ENCODE measurements around the gene PTGDR. TPM values are rescaled to one million over a fixed set of nuclear protein-coding genes. Genes with fewer than 3 reads are reported as not detected.

PTGDR gene
- total RNA-seq, 1 experiment from 2014 or later = not detected

GRCh38 chr14:52235434-52235833, 32.1 kb upstream of the PTGDR start:
- intact Hi-C loops (cut with micrococcal nuclease) = no loop called here
- DNase-seq (ENCODE audit: low read depth, low spot score) = no peak
- Histone ChIP-seq H3K9ac (ENCODE audit: low read length) (no peak overlapping the region), H3K4me3 (replicated peaks in 1 of 2; ENCODE audit: low read depth in 1 of 2, low read length in 2 of 2) (no peak overlapping the region), H3K27ac (ENCODE audit: low read depth, low read length) (no peak overlapping the region), H4K20me1 (ENCODE audit: insufficient read depth) (no peaks in the 10 kb centered on the region), H3K4me1 (ENCODE audit: control insufficient read depth in 1 of 2, insufficient read depth in 2 of 2, low read length in 2 of 2) (no peaks in the 10 kb centered on the region), H3K9me3 (ENCODE audit: control insufficient read depth in 1 of 2, insufficient read depth in 1 of 2, low read depth in 1 of 2, low read length in 2 of 2) (no peaks in the 10 kb centered on the region), H3K36me3 (ENCODE audit: control insufficient read depth in 1 of 2, insufficient read depth in 2 of 2, low read length in 2 of 2) (no peaks in the 10 kb centered on the region), H3K4me2 (ENCODE audit: low read length) (no peak overlapping the region), H3K79me2 (ENCODE audit: insufficient read depth, low read length) (no peaks in the 10 kb centered on the region), H3K27me3 (ENCODE audit: insufficient read depth, low read length) (no peaks in the 10 kb centered on the region), H3K9me2 (ENCODE audit: insufficient read depth) (no peaks in the 10 kb centered on the region), H2AFZ (ENCODE audit: low read depth, low read length, poor library complexity, severe bottlenecking) (no peak overlapping the region)
- CTCF ChIA-PET = no interaction called here
- RAD21 ChIA-PET (ENCODE audit: low non-redundant PET in 1 of 2, low total read pairs in 2 of 2, uncharacterized antibody in 2 of 2, unreplicated experiment in 2 of 2) = no interaction called here
- POLR2A ChIA-PET = no interaction called here
- TF ChIP-seq POLR2AphosphoS5 (IDR thresholded peaks at IDR 0.05; ENCODE audit: low read depth, low read length) (no peak), ZFX (IDR thresholded peaks at IDR 0.05) (no peak), CEBPB (IDR thresholded peaks at IDR 0.05; ENCODE audit: low read depth) (no peak), REST (IDR thresholded peaks at IDR 0.05; ENCODE audit: low read depth) (no peak), RAD21 (IDR thresholded peaks at IDR 0.05; ENCODE audit: low read depth) (no peak), FOSL1 (IDR thresholded peaks at IDR 0.05; ENCODE audit: low read depth) (no peak), JUND (IDR thresholded peaks at IDR 0.05) (no peak), EZH2phosphoT487 (IDR thresholded peaks at IDR 0.05; ENCODE audit: borderline replicate concordance) (no peak), YY1 (IDR thresholded peaks at IDR 0.05; ENCODE audit: extremely low read depth, insufficient replicate concordance, low read depth, low read length) (no peak), ELF1 (IDR thresholded peaks at IDR 0.05; ENCODE audit: borderline replicate concordance, low read depth) (no peak), EGR1 (IDR thresholded peaks at IDR 0.05; ENCODE audit: low read depth) (no peak), ZBTB33 (IDR thresholded peaks at IDR 0.05; ENCODE audit: extremely low read depth, insufficient replicate concordance, low read length) (no peak), ATF3 (IDR thresholded peaks at IDR 0.05) (no peak), SIN3A (IDR thresholded peaks at IDR 0.05; ENCODE audit: low read depth) (no peak), ZNF274 (IDR thresholded peaks at IDR 0.05; ENCODE audit: low read depth, low read length) (no peak), TCF7L2 (IDR thresholded peaks at IDR 0.05; ENCODE audit: borderline replicate concordance, extremely low read depth, insufficient read depth, insufficient read length) (no peak), CBX3 (IDR thresholded peaks at IDR 0.05; ENCODE audit: low read depth) (no peak), CTCF (IDR thresholded peaks at IDR 0.05 in 2 of 3, conservative IDR thresholded peaks at IDR 0.05 in 1 of 3; ENCODE audit: borderline replicate concordance in 1 of 3, insufficient read depth in 1 of 3, low read depth in 2 of 3, low read length in 2 of 3) (no peak)
- no peak for ATAC-seq
- BruUV-seq (replicated peaks) = no TSS peak

Data from HCT116 (cell line).